Fibroblast of the aortic adventitia (primary cell): ENCODE measurements around the gene ZCCHC17. TPM values are rescaled to one million over a fixed set of nuclear protein-coding genes. Genes with fewer than 3 reads are reported as not detected.

ENCODE experiments used
- DNase-seq: peaks from one replicate; pipeline ENCODE4 v3.0.0-alpha.2; 2010; ENCODE audit warnings: low read depth
- H3K4me3 ChIP-seq: 2 replicates; pipeline ENCODE4 v1.5.1; 2011; ENCODE audit warnings: low read depth, mild to moderate bottlenecking, control low read depth, low read length, moderate library complexity
- total RNA-seq: library from RNA; depleted of rRNA; stranded (reverse); fragments of >200 nt; gene quantifications from 2 replicates; pipeline ENCODE4 v1.2.3, GENCODE V29; 2012; ENCODE audit warnings: low replicate concordance
- TF ChIP-seq, protein P1 (sequence below): IDR thresholded peaks from 2 replicates; pipeline ENCODE4 v1.5.1; 2011; ENCODE audit warnings: mild to moderate bottlenecking, low read length, control low read depth, inconsistent platforms; ENCODE audit not compliant: insufficient read depth

Gene ZCCHC17
- total RNA-seq, 1 donor: 39.9 TPM

DNA sequence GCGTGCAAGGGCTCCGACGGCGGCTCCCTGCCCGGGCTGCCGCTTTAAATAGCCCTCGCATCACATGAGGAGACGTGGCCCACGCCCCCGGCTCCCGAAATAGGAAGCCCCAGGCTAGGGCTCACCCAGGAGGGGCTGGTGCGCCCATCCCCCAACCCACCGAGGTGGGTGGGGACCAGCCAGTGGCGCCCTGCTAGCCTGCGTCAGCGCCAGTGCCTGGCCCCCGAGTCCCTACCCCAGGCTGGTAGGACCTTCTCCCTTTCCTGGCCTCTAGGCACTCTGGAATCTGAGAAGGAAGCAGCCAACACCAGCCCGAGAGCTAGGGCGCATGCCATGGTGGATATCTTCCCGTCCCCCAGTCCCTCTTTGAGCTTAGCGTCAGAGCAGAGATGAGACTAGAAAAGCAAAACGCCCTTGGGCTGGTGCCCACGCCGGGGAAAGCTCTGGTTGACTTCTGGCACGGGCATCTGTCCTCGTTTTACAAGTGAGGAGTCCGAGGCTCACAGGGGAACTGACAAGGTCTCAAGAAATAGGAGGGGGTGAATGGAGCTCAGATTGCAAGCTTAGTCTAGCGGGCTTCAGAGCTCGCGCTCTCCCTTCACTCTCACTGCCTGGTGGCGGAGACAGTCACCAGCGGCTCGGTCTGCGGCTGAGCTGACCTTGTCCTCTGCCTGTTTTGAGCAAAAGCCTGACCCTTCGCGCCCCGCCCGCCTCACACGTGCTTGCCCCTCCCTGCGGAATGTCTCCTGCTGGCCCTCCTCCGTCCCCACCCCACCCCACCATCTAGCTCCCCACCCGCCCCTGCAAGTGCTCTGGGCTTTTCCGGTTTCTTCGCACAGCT is 76.4 kb downstream of the ZCCHC17 start, which contains the start of gene FABP3:
TSS of gene FABP3 (minus strand) at position 21 of the 841 bp plus-strand sequence. CDS start 62 bp downstream, outside the sequence.
- peak; percentile 70 for DNase-seq
- TF ChIP-seq, protein P1, sequence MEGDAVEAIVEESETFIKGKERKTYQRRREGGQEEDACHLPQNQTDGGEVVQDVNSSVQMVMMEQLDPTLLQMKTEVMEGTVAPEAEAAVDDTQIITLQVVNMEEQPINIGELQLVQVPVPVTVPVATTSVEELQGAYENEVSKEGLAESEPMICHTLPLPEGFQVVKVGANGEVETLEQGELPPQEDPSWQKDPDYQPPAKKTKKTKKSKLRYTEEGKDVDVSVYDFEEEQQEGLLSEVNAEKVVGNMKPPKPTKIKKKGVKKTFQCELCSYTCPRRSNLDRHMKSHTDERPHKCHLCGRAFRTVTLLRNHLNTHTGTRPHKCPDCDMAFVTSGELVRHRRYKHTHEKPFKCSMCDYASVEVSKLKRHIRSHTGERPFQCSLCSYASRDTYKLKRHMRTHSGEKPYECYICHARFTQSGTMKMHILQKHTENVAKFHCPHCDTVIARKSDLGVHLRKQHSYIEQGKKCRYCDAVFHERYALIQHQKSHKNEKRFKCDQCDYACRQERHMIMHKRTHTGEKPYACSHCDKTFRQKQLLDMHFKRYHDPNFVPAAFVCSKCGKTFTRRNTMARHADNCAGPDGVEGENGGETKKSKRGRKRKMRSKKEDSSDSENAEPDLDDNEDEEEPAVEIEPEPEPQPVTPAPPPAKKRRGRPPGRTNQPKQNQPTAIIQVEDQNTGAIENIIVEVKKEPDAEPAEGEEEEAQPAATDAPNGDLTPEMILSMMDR: no peak
- peak within 1 kb of the TSS; percentile 63 for H3K4me3 ChIP-seq

DNA sequence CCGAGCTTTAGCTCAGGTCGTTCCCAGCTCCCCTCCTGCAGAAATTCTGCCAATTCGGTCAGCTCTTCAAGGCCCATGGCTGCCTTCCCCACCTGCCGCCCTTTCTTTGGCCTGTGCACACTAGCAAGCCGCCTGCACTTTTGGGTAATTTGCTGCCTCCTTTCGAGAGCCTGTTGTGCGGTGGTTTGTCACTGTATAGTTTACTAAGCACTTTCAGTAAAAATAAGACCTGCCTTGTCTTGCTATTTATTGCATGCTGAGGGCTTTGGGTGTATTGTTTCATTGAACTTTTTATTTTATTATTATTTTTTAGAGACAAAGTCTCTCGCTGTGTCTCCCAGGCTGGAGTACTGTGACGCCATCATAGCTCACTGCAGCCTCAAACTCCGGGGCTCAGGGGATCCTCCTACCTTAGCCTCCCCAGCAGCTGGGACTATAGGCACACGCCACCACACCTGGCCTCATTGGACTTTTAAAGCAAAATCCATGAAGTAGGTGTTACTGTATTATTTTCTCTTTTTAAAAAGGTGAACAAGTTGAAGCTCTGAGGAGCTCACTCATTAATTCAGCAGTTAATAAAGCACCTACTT is 77.2 kb downstream of the ZCCHC17 start:
- TF ChIP-seq, protein P1: no peak
- H3K4me3 ChIP-seq: no peak overlapping the region
- DNase-seq: no peak

DNA sequence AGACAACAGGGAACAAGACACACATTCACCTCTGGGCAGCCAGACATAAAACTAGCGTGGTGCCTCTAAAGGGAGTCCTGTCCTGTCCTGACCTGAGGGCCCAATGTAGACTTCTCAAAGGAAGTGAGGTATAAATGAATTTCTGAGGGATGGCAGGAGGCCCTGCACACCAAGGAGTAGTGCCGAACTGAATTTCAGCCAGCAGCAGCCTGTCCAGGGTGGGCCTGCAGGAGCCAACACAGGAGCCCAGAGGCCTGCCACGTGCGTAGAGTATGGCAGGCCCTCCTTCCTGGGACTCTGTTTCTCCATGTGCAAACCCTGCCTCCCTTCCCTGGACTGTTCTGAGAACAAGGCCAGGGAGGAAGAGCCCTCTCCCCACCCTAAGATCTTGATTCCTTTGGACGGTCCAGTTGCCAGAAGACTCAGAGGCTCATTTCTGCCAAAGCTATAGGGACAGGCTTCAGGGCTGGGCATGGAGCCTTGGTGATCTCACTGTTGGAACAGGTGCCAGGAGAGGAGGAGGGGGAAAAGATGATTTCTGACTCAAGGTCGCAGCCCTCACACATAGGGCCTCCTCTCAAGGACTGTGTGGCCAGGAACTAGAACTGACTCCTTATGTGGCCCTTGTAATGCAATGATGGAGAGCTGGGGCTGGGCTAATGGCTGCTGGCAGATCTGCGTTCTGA is 77.8 kb downstream of the ZCCHC17 start:
- peak; percentile 92 for DNase-seq

DNA sequence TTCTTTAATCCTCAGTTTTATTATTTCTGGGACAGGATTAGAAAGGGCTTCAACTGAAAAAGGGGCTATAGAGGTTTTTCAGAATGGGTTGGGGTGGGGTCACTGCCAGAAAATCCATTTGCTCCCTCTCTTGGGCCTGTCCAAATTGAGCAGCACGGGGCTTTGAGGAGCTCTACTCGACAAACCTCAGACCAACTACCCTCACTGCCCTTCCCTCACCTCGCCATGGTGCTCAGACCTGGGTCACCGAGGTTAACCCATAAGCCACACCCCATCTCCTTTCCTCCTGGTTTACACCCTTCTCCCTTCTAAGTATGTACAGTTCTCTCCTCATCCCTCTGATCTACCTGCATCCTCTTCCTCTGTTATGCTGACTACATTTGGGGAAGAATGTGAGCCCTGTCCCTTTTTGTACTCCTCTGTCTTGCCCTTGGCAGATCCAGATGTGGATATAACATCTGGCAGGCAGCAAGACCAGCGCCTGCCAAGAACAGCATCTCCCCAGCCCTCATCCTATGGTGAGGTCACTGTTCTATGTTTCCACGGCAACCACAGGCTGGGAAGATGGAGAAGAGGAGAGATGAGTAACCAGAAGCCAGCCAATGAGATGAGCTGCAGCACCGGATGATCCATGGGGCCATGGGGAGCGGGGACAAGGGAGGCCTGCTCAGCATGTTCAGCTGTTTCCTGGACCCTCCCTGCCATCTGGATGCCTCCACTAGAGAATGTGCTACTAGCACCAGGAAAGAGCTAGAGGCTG is 79.7 kb downstream of the ZCCHC17 start:
- TF ChIP-seq, protein P1: no peak
- no peak overlapping the region for H3K4me3 ChIP-seq
- DNase-seq: peak; percentile 96

More for the DNA sequence above, 77.8 kb downstream of the ZCCHC17 start:
- TF ChIP-seq, protein P1: no peak
- H3K4me3 ChIP-seq: no peak overlapping the region

DNA sequence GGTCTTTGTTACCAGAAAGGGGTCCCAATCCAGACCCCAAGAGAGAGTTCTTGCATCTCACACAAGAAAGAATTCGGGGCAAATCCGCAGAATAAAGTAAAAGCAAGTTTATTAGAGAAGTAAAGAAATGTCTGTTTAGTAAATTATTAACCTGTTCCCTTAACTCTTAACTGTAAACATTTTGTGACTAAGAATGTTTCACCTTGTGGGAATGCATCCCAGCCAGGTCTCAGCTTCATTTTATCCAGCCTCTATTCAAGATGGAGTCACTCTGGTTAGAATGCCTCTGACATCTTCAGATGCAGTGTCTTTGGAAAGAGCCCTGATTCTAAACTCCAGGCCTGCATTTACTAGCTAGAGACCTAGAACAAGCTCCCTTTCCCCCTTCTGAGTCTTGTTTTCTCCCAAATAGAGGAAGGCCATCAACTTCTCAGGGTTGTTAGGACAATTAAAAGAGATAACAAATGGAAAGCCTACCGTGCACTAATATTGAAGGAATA is 80.6 kb downstream of the ZCCHC17 start:
- no peak overlapping the region for H3K4me3 ChIP-seq
- DNase-seq: no peak
- TF ChIP-seq, protein P1: no peak

DNA sequence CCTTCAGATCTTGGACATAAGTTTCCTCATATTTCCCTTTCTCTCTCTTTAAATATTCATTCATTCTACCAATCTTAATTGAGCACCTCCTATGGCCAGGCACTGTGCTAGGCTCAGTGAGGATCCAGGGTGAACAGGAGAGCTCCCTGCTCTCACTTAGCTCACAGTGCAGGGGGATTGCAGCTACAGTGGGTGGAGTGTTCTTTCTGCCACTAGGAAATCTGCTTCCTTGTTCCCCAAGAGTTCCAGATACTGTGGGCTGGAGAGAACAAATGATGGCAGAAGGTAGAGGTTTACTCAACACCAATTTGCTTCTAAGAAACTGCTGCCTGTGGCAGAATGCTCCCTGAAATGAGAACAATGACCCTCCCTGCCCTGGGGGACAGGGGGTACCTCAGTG is 81.2 kb downstream of the ZCCHC17 start:
- TF ChIP-seq, protein P1: no peak
- H3K4me3 ChIP-seq: no peak overlapping the region
- no peak for DNase-seq
